HG02678 (cell line): ENCODE results near the gene HS6ST1.
A peak's percentile ranks its signal among the peaks of the same experiment; 100 is the strongest.
"Not testable (repeated sequence)": the region's sequence is repeated elsewhere in the genome, so short reads cannot be mapped to it uniquely, and the experiment has no call there.

ENCODE experiments used
- ATAC-seq: cut with Tn5 transposase; IDR thresholded peaks from one replicate; pipeline ENCODE4 v1.9.1; 2021; ENCODE audit warnings: mild to moderate bottlenecking, moderate library complexity; ENCODE audit not compliant: unreplicated experiment

HS6ST1 gene

GRCh38 chr2:128322715-128323554, 4.3 kb upstream of the HS6ST1 start:
- no peak for ATAC-seq

DNA sequence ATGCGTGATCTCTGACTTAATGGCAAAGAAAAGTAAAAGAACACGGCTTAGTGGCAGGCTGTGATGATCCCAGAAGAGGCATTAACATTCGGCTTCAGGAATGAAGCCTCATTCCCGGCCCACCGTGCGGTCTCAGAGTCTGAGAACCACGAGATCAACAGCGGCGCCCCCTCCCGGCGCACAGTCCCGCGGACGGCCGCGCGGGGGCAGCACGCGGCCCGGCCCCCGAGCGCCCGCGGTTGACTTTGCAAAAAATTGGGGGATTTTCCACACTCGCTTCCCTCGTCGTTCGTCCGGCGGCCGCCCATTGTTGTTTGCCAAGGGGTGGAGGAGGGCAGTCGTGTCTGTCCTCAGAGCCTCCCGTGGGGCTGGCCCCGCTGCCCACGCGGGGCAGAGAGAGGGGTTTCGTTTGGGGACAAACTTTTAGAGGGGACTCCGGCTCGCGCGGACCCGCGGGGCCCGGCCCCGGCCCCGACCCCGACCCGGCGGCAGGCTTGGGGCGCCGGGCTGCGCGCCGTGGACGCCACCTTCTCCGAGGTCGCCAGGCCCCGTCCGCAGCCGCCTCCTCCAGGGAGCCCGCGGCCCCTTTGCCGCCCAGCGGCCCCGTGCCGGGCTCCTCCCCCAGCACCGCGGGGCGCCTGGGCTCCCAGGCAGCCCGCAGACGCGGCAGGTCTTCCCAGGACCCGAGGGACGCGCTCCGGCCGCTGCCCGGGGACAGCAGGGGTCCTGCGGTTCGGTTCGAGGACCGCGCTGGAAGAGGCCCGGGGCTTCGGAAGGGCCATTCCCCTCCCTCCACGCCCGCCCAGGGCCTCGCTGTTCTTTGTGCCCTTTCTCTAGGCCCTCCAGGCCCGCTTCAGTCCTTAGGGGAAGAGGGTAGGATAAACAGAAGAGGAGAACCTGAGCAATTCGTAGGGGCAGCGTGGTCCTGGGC, 3.4 kb upstream of the HS6ST1 start:
- ATAC-seq: peak; percentile 56

DNA sequence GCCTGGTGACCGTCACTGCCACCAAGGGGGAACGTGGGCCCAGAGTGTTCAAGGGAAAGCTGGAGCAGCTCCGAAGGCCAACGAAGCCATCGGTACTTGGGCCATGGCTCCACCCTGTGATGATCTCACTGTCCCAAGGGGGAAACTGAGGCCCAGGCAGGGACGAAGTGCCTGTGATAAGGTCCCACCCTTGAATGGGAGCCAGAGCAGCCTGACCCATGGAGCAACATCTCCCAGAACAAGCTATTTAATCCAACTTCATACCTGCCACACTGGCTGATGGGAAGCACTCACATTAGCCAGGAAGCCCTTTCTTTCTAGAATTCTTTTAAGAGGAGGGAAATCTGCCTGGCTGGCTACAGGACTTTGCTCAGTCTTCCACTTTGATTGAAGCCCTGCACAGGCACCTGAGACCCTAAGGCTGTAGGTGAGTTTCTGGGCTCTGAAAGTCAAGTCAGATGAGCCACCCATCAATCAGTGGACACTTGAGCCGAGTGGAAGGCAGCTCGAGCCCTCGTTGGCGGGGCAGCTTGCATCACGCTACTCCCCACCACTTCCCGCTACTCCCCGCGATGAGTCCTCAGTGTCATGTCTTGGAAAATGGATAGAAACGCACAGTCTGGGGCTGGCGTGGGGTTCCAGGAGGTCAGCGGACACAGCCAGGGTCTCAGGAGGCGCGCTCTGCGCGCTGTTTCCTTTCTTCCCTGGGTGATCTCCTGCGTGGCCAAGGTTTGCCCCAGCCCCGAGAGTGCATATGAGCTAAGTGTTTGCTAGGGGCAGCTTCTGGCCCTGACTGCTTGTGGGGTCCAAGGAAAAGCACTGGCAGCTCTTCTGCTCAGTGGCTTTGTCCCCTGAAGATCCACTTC, 2.5 kb upstream of the HS6ST1 start:
- ATAC-seq: no peak

- ATAC-seq: no peak
Measured at GRCh38 chr2:128320192-128320905, 1.7 kb upstream of the HS6ST1 start.

DNA sequence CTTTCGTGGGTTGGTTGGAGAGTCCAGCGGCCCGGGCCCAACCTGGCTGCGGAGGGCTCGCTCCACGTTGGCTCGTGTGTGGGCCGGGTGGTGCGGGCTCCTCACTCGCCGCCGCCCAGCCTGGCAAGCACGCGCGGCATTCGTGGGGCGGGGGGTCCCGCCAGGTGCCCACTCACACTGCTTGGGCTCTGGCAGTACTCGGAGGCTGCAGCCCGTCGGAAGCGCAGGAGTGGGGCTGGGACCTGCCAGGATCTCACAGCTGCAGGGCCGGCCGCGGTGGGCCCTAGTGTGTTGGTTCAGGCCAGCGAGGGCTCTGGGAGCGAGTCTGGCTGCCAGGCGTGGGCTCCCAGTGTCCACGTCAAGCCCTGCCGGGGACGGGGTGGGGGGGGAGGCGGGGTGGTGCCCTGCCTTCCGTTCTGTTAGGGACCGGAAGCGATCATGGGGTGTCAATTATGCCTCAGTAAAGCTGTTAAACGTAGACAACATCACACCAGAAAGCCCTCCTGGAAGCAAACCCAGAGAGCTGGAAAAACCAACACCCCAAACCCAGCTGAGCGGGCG, 1.0 kb upstream of the HS6ST1 start:
- no peak for ATAC-seq

DNA sequence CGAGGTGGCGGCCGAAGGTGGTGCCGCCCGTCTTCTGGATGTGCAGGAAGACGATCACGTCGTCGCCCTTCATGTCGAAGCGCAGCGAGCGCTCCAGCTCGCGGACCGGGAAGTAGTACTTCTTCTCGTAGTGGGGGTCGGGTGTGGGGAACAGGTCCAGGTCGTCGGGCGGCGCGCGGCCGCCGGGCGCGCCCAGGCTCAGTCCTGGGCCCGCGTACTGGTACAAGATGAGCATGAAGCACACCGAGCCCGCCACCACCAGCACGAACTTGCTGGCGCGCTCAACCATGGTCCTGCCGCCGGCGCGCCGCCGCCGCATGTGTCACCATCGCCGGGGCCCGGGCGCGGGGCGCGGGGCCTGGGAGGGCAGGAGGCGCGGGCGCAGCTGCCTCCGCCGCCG, 423 bp downstream of the HS6ST1 start:
- ATAC-seq: peak; percentile 13

GRCh38 chr2:128317899-128318225, 806 bp downstream of the HS6ST1 start:
- ATAC-seq: not testable (repeated sequence)

DNA sequence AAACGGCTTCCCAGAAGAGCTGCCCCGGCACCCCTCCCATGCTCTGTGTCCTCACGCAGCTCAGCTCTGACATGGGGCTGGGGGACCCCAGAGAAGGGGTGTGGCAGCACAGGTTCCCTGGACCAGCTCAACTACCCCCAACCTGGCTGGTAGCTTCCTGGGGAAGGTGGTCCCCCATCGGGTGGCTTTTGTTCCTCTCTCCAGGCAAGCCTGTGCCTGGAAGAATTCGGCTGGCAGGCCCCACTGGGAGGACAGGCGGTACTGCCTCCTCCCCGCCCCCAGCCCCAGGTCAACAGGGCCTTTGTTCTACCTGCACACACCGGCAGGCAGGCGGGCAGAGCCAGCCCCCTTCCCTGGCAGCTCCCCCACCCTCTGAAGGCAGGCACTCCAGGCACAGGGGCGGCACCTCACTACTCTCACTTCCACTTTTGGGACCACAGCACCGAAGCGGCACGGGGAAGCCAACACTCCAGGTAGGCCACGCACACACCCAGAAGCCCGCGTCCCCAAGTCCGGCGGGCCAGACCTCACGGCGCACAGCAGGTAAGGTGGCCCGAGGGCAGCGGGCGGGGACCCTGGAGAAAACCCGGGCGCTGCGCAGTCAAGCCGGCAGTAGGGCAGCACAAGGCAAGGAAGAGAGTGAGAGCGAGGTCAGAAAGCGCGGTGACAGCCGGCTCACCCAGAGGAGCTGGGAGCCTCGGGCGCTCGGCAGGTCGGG, 1.3 kb downstream of the HS6ST1 start:
- ATAC-seq: peak; percentile 44

DNA sequence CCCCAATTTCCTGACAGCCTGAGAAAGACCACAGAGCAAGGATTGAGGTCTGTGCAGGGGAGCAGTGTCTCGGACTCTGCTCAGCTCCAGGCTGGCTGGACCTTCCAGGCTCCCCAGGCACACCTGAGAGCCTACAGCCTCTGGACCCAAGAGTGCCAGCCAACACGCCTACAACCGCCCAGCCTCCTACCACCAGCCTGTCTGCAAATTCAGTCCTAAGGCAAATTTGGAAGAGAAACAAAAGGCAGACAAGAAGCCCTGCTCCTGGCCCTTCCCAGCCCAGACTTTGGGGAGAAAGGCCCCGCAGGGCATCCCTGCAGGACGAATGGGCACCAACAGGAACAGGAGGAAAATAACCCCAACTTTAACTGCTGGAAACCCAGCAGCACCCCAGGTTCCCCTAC, 1.9 kb downstream of the HS6ST1 start:
- ATAC-seq: no peak

GRCh38 chr2:128315829-128316776, 2.6 kb downstream of the HS6ST1 start:
- ATAC-seq: no peak

DNA sequence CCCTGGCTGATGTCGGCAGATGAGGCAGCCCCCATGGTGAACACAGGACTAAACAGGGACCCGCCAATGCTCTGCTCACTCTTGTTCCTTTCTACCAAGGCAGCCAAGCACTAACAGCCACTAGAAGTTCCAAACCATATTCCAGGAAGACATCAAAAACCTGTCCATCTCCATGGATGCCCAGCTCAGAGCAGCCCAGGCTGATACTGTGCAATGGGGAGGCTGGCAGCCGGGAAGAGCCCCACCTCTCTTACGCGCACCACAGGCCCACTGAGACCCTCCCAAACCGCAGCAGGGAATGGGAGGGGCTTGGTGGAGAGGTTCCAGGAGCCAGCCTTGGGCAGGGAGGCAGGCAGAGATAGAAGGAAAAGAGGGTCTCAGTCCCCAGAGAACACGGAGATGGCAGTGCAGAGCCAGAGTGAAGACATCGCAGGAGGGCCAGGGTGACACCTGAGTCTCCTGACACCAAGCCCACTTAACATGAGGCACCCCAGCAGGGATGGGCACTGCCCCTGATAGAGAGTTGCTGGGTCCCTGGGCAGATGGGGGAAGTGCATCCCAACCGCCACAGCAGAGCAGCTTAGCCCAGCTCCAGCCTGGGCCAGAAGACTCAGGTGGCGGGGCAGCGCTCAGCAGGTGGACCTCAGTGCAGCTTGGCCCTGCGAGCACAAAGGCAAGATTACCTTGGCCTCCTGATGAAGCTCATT, 3.4 kb downstream of the HS6ST1 start:
- ATAC-seq: no peak

DNA sequence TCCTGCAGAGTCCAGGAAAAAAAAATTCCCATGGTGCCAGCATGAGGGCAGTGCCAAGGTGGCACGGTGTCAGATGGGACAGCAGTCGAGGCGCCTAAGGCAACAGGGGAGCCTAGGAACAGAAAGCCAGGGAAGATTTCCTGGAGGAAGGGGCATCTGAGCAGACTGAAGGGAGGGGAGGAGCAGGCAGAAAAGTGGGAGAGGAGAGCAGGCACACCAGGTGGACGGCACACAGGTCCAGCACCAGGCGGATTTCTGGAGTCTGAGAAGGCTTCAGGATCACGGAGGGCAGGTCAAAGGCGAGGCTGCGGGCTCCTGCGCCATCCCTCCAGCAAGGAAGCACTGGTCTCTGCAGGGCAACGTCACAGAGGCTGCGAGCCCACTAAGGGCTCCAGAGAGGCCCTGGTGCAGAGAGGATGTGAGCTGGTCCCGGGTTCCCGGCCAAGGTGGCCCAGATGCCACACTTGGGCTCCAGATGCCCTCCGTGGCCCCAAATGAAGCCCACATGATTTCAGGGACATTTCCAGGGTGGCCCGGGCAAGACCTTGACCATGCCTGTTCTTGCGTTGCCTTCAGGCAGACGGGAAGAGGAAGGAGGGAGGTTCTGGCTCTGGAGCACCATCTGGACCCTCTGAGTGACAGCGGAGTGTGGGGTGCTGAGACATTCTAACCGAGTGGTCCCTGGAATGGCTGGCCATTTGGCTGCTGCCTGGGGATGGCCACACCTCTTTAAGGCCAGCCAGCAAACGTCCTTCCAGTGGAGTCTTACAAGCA, 4.1 kb downstream of the HS6ST1 start:
- no peak for ATAC-seq

DNA sequence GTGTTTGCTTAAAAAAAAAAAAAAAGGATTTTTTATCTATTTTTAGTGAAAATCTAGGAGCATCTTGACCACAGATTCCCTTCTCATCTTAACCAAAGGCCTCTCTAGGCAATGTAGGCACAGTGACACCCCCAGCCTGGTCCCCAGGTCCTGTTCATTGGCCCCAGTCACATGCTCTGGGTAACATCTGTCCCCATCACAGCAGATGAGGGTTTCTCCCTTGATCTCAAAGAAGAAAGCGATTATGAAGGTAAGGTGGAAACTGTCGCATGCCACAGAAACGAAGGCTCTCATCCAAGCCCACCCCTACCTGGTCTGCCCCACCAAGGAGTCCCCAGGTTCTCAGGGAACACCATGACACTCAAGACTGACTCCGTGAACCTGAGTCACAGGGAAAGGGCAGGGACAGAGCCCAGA, 4.7 kb downstream of the HS6ST1 start:
- ATAC-seq: no peak

GRCh38 chr2:128313091-128313836, 5.4 kb downstream of the HS6ST1 start:
- no peak for ATAC-seq

GRCh38 chr2:128312411-128312810, 6.3 kb downstream of the HS6ST1 start:
- ATAC-seq: no peak

DNA sequence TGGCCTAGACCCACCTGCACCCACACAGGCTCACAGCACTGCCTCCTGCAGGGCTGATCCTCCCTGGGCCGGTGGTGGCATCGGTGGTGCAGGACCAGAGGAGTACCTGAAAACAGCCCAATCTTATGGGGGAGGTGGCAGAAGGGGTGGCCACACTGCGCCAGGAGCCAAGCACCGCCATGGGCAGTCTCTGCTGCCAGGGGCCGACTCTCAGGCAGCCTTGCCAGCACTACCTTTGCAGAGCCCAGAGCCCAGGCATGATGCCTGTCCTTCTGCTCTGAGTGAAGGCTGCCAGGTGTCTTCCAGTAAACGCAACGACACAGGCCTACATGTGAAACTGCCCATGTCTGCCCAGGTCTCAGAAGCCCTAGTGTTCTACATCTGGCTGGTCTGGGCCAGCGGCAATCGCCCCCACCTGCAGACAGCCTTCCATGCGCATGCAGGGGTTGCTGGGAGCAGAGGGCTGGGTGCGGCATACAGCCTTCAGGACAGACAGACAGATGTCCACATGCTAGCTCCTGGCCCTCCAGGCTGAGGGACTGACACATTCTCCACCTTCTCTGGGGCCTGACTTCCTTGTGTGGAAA, 6.8 kb downstream of the HS6ST1 start:
- no peak for ATAC-seq
